ENCODE data around the gene PBX1.

GRCh38 chr1:164699815-164700491 is 141.0 kb downstream of the PBX1 start:
- TF ChIP-seq EZH2 (IDR thresholded peaks at IDR 0.05; ENCODE audit: low read length) (no peak), CTCF (optimal IDR thresholded peaks at IDR 0.05 in 1 of 3, IDR thresholded peaks at IDR 0.05 in 1 of 3, conservative IDR thresholded peaks at IDR 0.05 in 1 of 3; ENCODE audit: extremely low read depth in 1 of 3, insufficient read depth in 2 of 3, low read length in 3 of 3) (no peak)
